KMS-11 (cell line): ENCODE measurements around the gene DKC1.

Experiments
- H2AFZ ChIP-seq: fragments of 200-600 bp; sonication (generic); 2 replicates; pipeline ENCODE4 v1.6.1; 2016; ENCODE audit warnings: antibody characterized with exemption, mixed run types, low read depth
- H3K27ac ChIP-seq: fragments of 200-600 bp; sonication (generic); 2 replicates; pipeline ENCODE4 v1.6.1; 2016; ENCODE audit warnings: mild to moderate bottlenecking, mixed run types
- H3K27me3 ChIP-seq: fragments of 200-600 bp; sonication (generic); 2 replicates; pipeline ENCODE4 v1.6.1; 2017; ENCODE audit warnings: mild to moderate bottlenecking, low read depth, mixed run types, moderate library complexity; ENCODE audit not compliant: insufficient read depth
- H3K36me3 ChIP-seq: fragments of 200-600 bp; sonication (generic); 2 replicates; pipeline ENCODE4 v1.6.1; 2017; ENCODE audit warnings: mild to moderate bottlenecking, mixed run types; ENCODE audit not compliant: insufficient read depth
- H3K4me1 ChIP-seq: fragments of 200-600 bp; sonication (generic); 2 replicates; pipeline ENCODE4 v1.6.1; 2016; ENCODE audit warnings: mild to moderate bottlenecking, low read depth, mixed run types; ENCODE audit not compliant: poor library complexity, severe bottlenecking
- H3K4me2 ChIP-seq: fragments of 200-600 bp; sonication (generic); 2 replicates; pipeline ENCODE4 v1.7.0; 2016; ENCODE audit warnings: mild to moderate bottlenecking, mixed run types
- H3K4me3 ChIP-seq: fragments of 200-600 bp; sonication (generic); IDR thresholded peaks from 2 replicates; pipeline ENCODE4 v1.6.1; 2017; ENCODE audit warnings: low read depth, low read length, mixed read lengths; ENCODE audit not compliant: insufficient read depth
- H3K79me2 ChIP-seq: fragments of 200-600 bp; sonication (generic); 2 replicates; pipeline ENCODE4 v1.6.1; 2016; ENCODE audit warnings: low read depth, mixed run types; ENCODE audit not compliant: insufficient read depth
- H3K9ac ChIP-seq: fragments of 200-600 bp; sonication (generic); 2 replicates; pipeline ENCODE4 v1.6.1; 2016; ENCODE audit warnings: mild to moderate bottlenecking, mixed run types
- H4K20me1 ChIP-seq: fragments of 200-600 bp; sonication (generic); 2 replicates; pipeline ENCODE4 v1.6.1; 2016; ENCODE audit warnings: mild to moderate bottlenecking, mixed run types; ENCODE audit not compliant: insufficient read depth
- CTCF ChIP-seq: fragments of 200-600 bp; sonication (generic); conservative IDR thresholded peaks from 2 replicates; pipeline ENCODE4 v1.6.1; 2017; ENCODE audit warnings: low read depth, mild to moderate bottlenecking, antibody characterized with exemption, low read length, moderate library complexity, mixed read lengths

DKC1 gene

DNA sequence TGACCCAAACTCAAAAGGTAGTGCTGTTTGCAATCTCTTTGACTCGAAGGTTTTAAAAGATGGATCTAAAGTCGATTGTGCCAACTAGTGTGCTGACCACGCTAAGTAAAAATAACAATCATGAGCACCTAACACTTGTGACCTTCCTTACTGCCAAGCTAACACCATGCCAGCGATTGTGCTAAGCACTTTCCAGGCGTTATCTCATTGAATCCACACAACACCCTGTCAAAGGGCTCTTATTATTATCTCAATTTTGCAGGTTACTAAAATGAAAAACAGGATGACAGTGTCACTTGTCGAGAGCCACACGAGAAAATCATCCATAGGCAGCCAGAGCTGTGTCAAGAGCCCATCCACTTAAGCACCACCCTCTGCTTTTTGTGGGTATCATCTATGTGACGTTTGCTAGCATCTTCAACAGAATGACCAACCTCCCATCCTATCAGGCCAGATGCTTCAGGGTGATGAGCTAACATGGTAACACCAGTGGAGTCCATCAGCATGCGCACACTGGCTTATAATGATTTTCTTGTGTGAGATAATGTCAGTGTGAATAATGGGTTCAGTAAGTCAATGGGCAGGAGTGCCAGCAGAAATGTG lies 10.9 kb upstream of the DKC1 start:
- Histone ChIP-seq H3K4me2 (no peak overlapping the region), H3K79me2 (no peaks in the 10 kb centered on the region), H3K27me3 (no peaks in the 10 kb centered on the region), H4K20me1 (no peaks in the 10 kb centered on the region), H3K36me3 (no peaks in the 10 kb centered on the region), H2AFZ (peak overlapping the region; percentile 59; the same call in 1 of the 2 replicates), H3K4me1 (no peaks in the 10 kb centered on the region), H3K4me3 (no peak overlapping the region), H3K27ac (no peak overlapping the region), H3K9ac (no peak overlapping the region)
- no peak for TF ChIP-seq CTCF

GRCh38 chrX:154758696-154759095 lies 4.0 kb upstream of the DKC1 start:
- Histone ChIP-seq H3K27ac (no peak overlapping the region), H3K4me3 (no peak overlapping the region), H3K9ac (no peak overlapping the region), H3K27me3 (no peaks in the 10 kb centered on the region), H2AFZ (no peak overlapping the region), H3K36me3 (no peaks in the 10 kb centered on the region), H4K20me1 (no peaks in the 10 kb centered on the region), H3K79me2 (peaks cover 4% of the 10 kb centered on the region; the same call in 1 of the 2 replicates), H3K4me1 (no peaks in the 10 kb centered on the region), H3K4me2 (no peak overlapping the region)
- TF ChIP-seq CTCF: no peak

- peaks cover 36% of the 10 kb centered on the region; the same call in 1 of the 2 replicates for H3K79me2 ChIP-seq
- no peak overlapping the region for H3K4me3 ChIP-seq
- peaks cover 12% of the 10 kb centered on the region for H3K36me3 ChIP-seq
- no peaks in the 10 kb centered on the region for H3K27me3 ChIP-seq
- H2AFZ ChIP-seq: peak overlapping the region; percentile 21
- peak overlapping the region; percentile 86; the same call in 1 of the 2 replicates for H3K9ac ChIP-seq
- H4K20me1 ChIP-seq: no peaks in the 10 kb centered on the region
- peak overlapping the region; percentile 52; the same call in 1 of the 2 replicates for H3K4me2 ChIP-seq
- peak overlapping the region; percentile 12; the same call in 1 of the 2 replicates for H3K27ac ChIP-seq
- TF ChIP-seq CTCF: no peak
- H3K4me1 ChIP-seq: peaks cover 11% of the 10 kb centered on the region
Observed at GRCh38 chrX:154761977-154762536, 607 bp upstream of the DKC1 start.

- no peak overlapping the region for H3K4me3 ChIP-seq
- no peaks in the 10 kb centered on the region for H3K27me3 ChIP-seq
- H3K79me2 ChIP-seq: no peaks in the 10 kb centered on the region
- H3K4me2 ChIP-seq: no peak overlapping the region
- H3K36me3 ChIP-seq: no peaks in the 10 kb centered on the region; the same call in 1 of the 2 replicates
- no peaks in the 10 kb centered on the region for H3K4me1 ChIP-seq
- no peak for TF ChIP-seq CTCF
- H4K20me1 ChIP-seq: no peaks in the 10 kb centered on the region
- H3K27ac ChIP-seq: no peak overlapping the region
- no peak overlapping the region for H3K9ac ChIP-seq
- H2AFZ ChIP-seq: no peak overlapping the region
Observed at GRCh38 chrX:154774622-154775021, 12.0 kb downstream of the DKC1 start.
